ENCODE data around the gene NCR2.

NCR2 gene

DNA sequence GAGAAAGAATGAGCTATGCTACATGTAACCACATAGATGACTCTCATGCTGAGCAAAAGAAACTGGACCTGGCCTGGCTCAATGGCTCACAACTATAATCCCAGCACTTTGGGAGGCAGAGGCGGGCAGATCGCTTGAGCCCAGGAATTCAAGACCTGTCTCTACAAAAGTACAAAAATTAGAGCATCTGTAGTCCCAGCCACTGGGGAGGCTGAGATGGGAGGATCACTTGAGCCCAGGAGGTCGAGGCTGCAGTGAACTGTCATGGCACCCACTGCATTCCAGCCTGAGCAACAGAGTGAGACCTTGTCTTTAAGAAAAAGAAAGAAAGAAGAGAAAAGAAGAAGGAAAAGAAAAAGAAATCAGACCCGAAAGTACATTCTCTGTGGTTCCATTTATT lies 41.7 kb downstream of the NCR2 start:
- DNase-seq (ENCODE audit: low read depth, low spot score) = no peak
- TF ChIP-seq ZNF274 (IDR thresholded peaks at IDR 0.05; ENCODE audit: low read depth, low read length) (no peak), SUZ12 (IDR thresholded peaks at IDR 0.05; ENCODE audit: extremely low read depth, insufficient read depth, insufficient read length) (no peak), YY1 (IDR thresholded peaks at IDR 0.05; ENCODE audit: insufficient read depth, insufficient read length) (no peak)
- H3K4me1 ChIP-seq (ENCODE audit: insufficient read depth, insufficient read length) = peaks cover 8% of the 10 kb centered on the region
- no peaks in the 10 kb centered on the region for H3K36me3 ChIP-seq (ENCODE audit: insufficient read depth, insufficient read length, low read length)
- no peak overlapping the region for H3K9ac ChIP-seq (ENCODE audit: insufficient read length, low read depth)
- H3K4me3 ChIP-seq (ENCODE audit: insufficient read length, low read depth) = no peak overlapping the region
- peaks cover 92% of the 10 kb centered on the region for H3K27me3 ChIP-seq (ENCODE audit: insufficient read depth, insufficient read length)
- no peaks in the 10 kb centered on the region for H3K9me3 ChIP-seq (ENCODE audit: insufficient read depth, low read length)

DNA sequence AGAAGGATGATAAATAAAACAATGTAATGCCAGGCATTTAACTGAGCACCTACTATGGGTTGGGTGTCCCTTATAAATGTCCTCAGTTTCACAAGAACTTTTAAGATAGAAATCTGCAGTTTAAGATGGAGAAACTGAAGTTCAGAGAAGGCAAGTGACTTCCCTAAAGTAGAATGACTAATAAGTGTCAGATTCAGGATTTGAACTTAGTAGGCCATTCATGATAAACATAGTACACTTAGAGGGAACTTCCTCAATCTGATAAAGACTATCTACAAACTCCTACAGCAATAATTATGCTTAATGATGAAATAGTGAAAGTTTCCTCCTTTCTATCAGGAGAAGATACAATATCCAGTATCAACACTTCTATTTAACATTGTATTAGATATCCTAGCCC lies 43.9 kb downstream of the NCR2 start:
- no peaks in the 10 kb centered on the region for H3K36me3 ChIP-seq (ENCODE audit: insufficient read depth, insufficient read length, low read length)
- H3K9me3 ChIP-seq (ENCODE audit: insufficient read depth, low read length) = no peaks in the 10 kb centered on the region
- no peak overlapping the region for H3K4me3 ChIP-seq (ENCODE audit: insufficient read length, low read depth)
- peaks cover 88% of the 10 kb centered on the region for H3K27me3 ChIP-seq (ENCODE audit: insufficient read depth, insufficient read length)
- no peak overlapping the region for H3K9ac ChIP-seq (ENCODE audit: insufficient read length, low read depth)
- no peak for DNase-seq (ENCODE audit: low read depth, low spot score)
- H3K4me1 ChIP-seq (ENCODE audit: insufficient read depth, insufficient read length) = peaks cover 2% of the 10 kb centered on the region
- no peak for TF ChIP-seq YY1 (IDR thresholded peaks at IDR 0.05; ENCODE audit: insufficient read depth, insufficient read length)
- TF ChIP-seq SUZ12 (IDR thresholded peaks at IDR 0.05; ENCODE audit: extremely low read depth, insufficient read depth, insufficient read length) = no peak
- TF ChIP-seq ZNF274 (IDR thresholded peaks at IDR 0.05; ENCODE audit: low read depth, low read length) = no peak

DNA sequence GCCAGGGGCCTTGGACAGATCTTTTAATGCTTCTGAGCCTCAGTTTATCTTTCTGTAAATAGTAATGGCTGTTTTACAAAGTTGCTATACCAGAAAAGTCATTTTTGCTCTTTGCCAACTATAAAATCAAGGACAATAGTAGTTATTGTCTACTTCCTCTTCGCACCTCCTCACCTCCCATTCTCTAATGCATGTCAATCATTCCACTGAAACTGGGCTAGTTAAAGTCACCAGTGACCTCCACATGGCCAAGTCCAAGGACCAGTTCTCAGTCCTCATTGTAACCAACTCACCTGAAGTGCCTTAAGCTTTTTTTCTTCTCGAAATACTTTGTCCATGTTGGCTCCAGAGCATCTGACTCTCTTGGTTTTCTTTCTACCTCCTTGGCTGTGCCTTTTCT lies 51.2 kb downstream of the NCR2 start:
- H3K4me1 ChIP-seq (ENCODE audit: insufficient read depth, insufficient read length) = no peaks in the 10 kb centered on the region
- no peak for DNase-seq (ENCODE audit: low read depth, low spot score)
- peaks cover 43% of the 10 kb centered on the region for H3K27me3 ChIP-seq (ENCODE audit: insufficient read depth, insufficient read length)
- TF ChIP-seq ZNF274 (IDR thresholded peaks at IDR 0.05; ENCODE audit: low read depth, low read length) (no peak), SUZ12 (IDR thresholded peaks at IDR 0.05; ENCODE audit: extremely low read depth, insufficient read depth, insufficient read length) (no peak), YY1 (IDR thresholded peaks at IDR 0.05; ENCODE audit: insufficient read depth, insufficient read length) (no peak)
- no peaks in the 10 kb centered on the region for H3K9me3 ChIP-seq (ENCODE audit: insufficient read depth, low read length)
- no peak overlapping the region for H3K4me3 ChIP-seq (ENCODE audit: insufficient read length, low read depth)
- no peaks in the 10 kb centered on the region for H3K36me3 ChIP-seq (ENCODE audit: insufficient read depth, insufficient read length, low read length)
- H3K9ac ChIP-seq (ENCODE audit: insufficient read length, low read depth) = no peak overlapping the region

DNA sequence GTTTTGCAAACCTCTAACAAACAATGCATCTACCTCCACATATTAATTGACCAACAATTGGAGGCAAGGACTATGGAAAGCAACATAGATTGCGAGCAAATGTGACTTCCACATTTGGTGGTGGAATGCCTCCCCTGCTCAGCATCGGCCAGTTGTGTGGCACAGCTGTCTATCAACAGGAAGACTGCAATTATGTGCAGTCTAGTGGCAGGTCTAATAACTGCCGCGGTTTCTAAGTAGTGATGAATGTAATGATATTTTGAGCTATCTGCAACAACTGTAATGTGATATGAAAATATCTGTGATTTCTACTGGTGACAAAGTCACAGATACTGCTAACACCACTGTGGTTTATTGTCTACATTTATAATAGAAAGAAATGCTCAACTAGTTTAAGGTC lies 56.8 kb downstream of the NCR2 start:
- peaks cover 14% of the 10 kb centered on the region for H3K9me3 ChIP-seq (ENCODE audit: insufficient read depth, low read length)
- no peak overlapping the region for H3K4me3 ChIP-seq (ENCODE audit: insufficient read length, low read depth)
- no peak for TF ChIP-seq ZNF274 (IDR thresholded peaks at IDR 0.05; ENCODE audit: low read depth, low read length)
- TF ChIP-seq SUZ12 (IDR thresholded peaks at IDR 0.05; ENCODE audit: extremely low read depth, insufficient read depth, insufficient read length) = no peak
- TF ChIP-seq YY1 (IDR thresholded peaks at IDR 0.05; ENCODE audit: insufficient read depth, insufficient read length) = no peak
- H3K4me1 ChIP-seq (ENCODE audit: insufficient read depth, insufficient read length) = no peaks in the 10 kb centered on the region
- peaks cover 11% of the 10 kb centered on the region for H3K27me3 ChIP-seq (ENCODE audit: insufficient read depth, insufficient read length)
- H3K9ac ChIP-seq (ENCODE audit: insufficient read length, low read depth) = no peak overlapping the region
- H3K36me3 ChIP-seq (ENCODE audit: insufficient read depth, insufficient read length, low read length) = no peaks in the 10 kb centered on the region
- no peak for DNase-seq (ENCODE audit: low read depth, low spot score)

DNA sequence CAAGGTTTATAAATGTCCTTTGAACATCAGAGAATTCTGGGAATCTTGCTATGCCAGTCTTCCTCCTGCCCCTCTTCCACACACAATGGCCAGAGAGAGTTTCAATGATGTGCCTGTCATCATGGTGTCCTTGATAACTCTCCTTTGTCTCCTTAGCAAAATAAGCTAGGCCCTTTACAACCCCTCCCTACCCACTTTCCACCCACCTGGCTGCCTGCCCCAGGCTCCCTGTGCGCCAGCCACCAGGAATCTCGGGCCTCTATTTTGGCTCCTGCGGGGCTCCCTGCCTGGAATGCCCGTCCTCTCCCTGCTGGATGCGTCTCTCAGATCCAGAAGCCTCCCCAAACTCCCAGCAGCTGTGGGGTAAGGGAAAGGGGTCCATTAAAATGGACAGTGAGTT lies 60.9 kb downstream of the NCR2 start:
- H3K4me1 ChIP-seq (ENCODE audit: insufficient read depth, insufficient read length) = no peaks in the 10 kb centered on the region
- DNase-seq (ENCODE audit: low read depth, low spot score) = no peak
- no peak overlapping the region for H3K9ac ChIP-seq (ENCODE audit: insufficient read length, low read depth)
- peaks cover 14% of the 10 kb centered on the region for H3K9me3 ChIP-seq (ENCODE audit: insufficient read depth, low read length)
- TF ChIP-seq SUZ12 (IDR thresholded peaks at IDR 0.05; ENCODE audit: extremely low read depth, insufficient read depth, insufficient read length) (no peak), YY1 (IDR thresholded peaks at IDR 0.05; ENCODE audit: insufficient read depth, insufficient read length) (no peak), ZNF274 (IDR thresholded peaks at IDR 0.05; ENCODE audit: low read depth, low read length) (no peak)
- no peak overlapping the region for H3K4me3 ChIP-seq (ENCODE audit: insufficient read length, low read depth)
- no peaks in the 10 kb centered on the region for H3K36me3 ChIP-seq (ENCODE audit: insufficient read depth, insufficient read length, low read length)
- peaks cover 3% of the 10 kb centered on the region for H3K27me3 ChIP-seq (ENCODE audit: insufficient read depth, insufficient read length)

DNA sequence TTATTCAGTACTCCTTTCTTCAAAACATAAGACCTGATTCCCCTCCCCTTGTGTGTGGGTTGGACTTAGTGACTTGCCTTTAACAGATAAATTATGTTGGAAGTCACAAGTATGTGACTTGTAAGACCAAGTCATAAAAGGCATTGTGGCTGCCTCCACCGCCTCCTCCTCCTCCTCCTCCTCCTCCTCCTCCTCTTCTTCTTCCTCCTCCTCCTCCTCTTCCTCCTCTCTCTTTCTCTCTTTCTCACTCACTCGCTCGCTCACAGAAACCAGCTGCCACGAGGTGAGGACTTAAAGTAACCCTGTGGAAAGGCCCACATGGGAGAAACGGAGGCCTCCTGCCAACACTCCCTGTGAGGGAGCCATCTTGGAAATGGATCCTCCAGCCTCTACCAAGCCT lies 64.0 kb downstream of the NCR2 start:
- no peaks in the 10 kb centered on the region for H3K27me3 ChIP-seq (ENCODE audit: insufficient read depth, insufficient read length)
- H3K4me1 ChIP-seq (ENCODE audit: insufficient read depth, insufficient read length) = no peaks in the 10 kb centered on the region
- H3K9me3 ChIP-seq (ENCODE audit: insufficient read depth, low read length) = peaks cover 6% of the 10 kb centered on the region
- H3K4me3 ChIP-seq (ENCODE audit: insufficient read length, low read depth) = no peak overlapping the region
- no peaks in the 10 kb centered on the region for H3K36me3 ChIP-seq (ENCODE audit: insufficient read depth, insufficient read length, low read length)
- TF ChIP-seq SUZ12 (IDR thresholded peaks at IDR 0.05; ENCODE audit: extremely low read depth, insufficient read depth, insufficient read length) (no peak), YY1 (IDR thresholded peaks at IDR 0.05; ENCODE audit: insufficient read depth, insufficient read length) (no peak), ZNF274 (IDR thresholded peaks at IDR 0.05; ENCODE audit: low read depth, low read length) (no peak)
- H3K9ac ChIP-seq (ENCODE audit: insufficient read length, low read depth) = no peak overlapping the region
- DNase-seq (ENCODE audit: low read depth, low spot score) = no peak

Data from NT2/D1 (cell line).